Erythroblast (primary cell): ENCODE results near the gene PITPNC1.

Experiments used
- GATA1 ChIP-seq: IDR thresholded peaks from 2 replicates; pipeline ENCODE4 v1.6.1; 2011; ENCODE audit warnings: low read depth, mild to moderate bottlenecking, control low read depth, low read length, moderate library complexity
- POLR2A ChIP-seq: IDR thresholded peaks from 2 replicates; pipeline ENCODE4 v1.6.1; 2011; ENCODE audit warnings: mild to moderate bottlenecking, low read length

- TF ChIP-seq POLR2A (no peak), GATA1 (no peak)
Measured at GRCh38 chr17:67605256-67605912, 228.3 kb downstream of the PITPNC1 start.
